Pancreas (tissue), 10 donors: Measurements from ENCODE around the gene NWD2. TPM values are rescaled to one million over a fixed set of nuclear protein-coding genes. Genes with fewer than 3 reads are reported as not detected.

Experiments used
- ATAC-seq, 4 donors: fragments of 200-7000 bp; cut with Tn5 transposase; one replicate each; pipeline versions ENCODE4 v1.8.0 to v1.9.1; 2020; ENCODE audit warnings: mild to moderate bottlenecking in 4 of 4, moderate library complexity in 4 of 4
- DNase-seq, 6 donors: peaks; one replicate each; pipeline ENCODE4 v3.0.0-alpha.2; 2020
- FAIRE-seq: peaks from 2 replicates; lab custom pipeline; 2012; peaks lifted over from hg19 to GRCh38; lab: Jason Lieb, UNC
- H3K27ac ChIP-seq, 4 donors: fragments of 200-600 bp; sonication (generic); 1 replicate in 3 of 4; 2 replicates in 1 of 4; pipeline versions ENCODE4 v1.5.0 to v1.8.0; 2020
- H3K27me3 ChIP-seq, 4 donors: fragments of 200-600 bp; one replicate each; pipeline ENCODE4 v1.8.0; 2021
- H3K36me3 ChIP-seq, 3 donors: fragments of 200-600 bp; sonication (generic) in 1 of 3; one replicate each; pipeline versions ENCODE4 v1.5.0 to v1.8.0; 2020 to 2021
- H3K4me1 ChIP-seq, 3 donors: fragments of 200-600 bp; one replicate each; pipeline ENCODE4 v1.8.0; 2021
- H3K4me3 ChIP-seq, 4 donors: fragments of 200-600 bp; sonication (generic) in 2 of 4; one replicate each; pipeline versions ENCODE4 v1.5.0 to v1.8.0; 2020 to 2021
- H3K9me3 ChIP-seq, 4 donors: fragments of 200-600 bp; one replicate each; pipeline ENCODE4 v1.8.0; 2021
- CTCF ChIP-seq, 4 donors: fragments of 200-600 bp; sonication (generic) in 3 of 4; IDR thresholded peaks; one replicate each; pipeline versions ENCODE4 v1.5.0 to v1.8.0; 2021; ENCODE audit warnings: antibody characterized with exemption in 4 of 4
- WGBS, 2 donors: extraction: QIAGEN DNeasy Blood & Tissue Kit; methylation state at CpG; one replicate each; pipeline ENCODE4 v1.1.7; 2013; 5-methylcytosine and 5-hydroxymethylcytosine counted together
- intact Hi-C, 3 donors: fragments of 100-400 bp; cut with DNase I; formaldehyde crosslinking; loops; one replicate each; pipeline versions ENCODE4 v1.11.1 to v1.14.2; 2022
- polyA plus RNA-seq, 2 donors: library from polyadenylated mRNA; stranded (reverse); fragments of 200-250 nt; gene quantifications; one replicate each; pipeline ENCODE4 v1.2.3, GENCODE V29; 2013
- total RNA-seq, 6 donors: library from RNA; stranded (reverse); fragmentation: NEBNext Ultra II Directional in 4 of 6; extraction: Animal tissue kit (Norgen Biotek cat#: 25700) in 4 of 6; gene quantifications; one replicate each; pipeline versions ENCODE4 v1.2.1 to v1.2.4, GENCODE V29; 2021 to 2023
- donor health status: healthy with polysubstance abuse.
- donor health status: DM: no; HTN: no; CAD: no; lungs with moderate emphysema.
- donor health status: DM: no; HTN: no; CAD: no.
- donor health status: control.
- donor health status: control.
- donor health status: Bipolar disorder and iron deficiency.
- donor health status: DM: yes; HTN: yes; CAD: no.
- donor health status: DM: no; HTN: no; CAD: no.
- donor health status: DM: no; HTN: no; CAD: no.
- donor health status: DM: yes; HTN: yes; CAD: no.

The NWD2 gene
- total and polyA plus RNA-seq, 8 donors, result under 0.01 to 0.22 (median 0.09) TPM; not detected in 1

- TF ChIP-seq CTCF (IDR thresholded peaks at IDR 0.05), result no peak
- Histone ChIP-seq H3K9me3 (no peaks in the 10 kb centered on the region), H3K36me3 (no peaks in the 10 kb centered on the region), H3K27me3 (no peaks in the 10 kb centered on the region), H3K4me3 (no peak overlapping the region), H3K4me1 (peaks cover 0 to 3% (median 0%) of the 10 kb centered on the region in 3 donors), H3K27ac (no peak overlapping the region)
- WGBS, 2 donors, result 55% methylated on average over 4 of the region's 4 CpGs
- DNase-seq (no peak), ATAC-seq (no peak), FAIRE-seq (no peak)
- intact Hi-C loops, result loop anchor here in 1 of 3 donors (10.0 kb wide), 1 partner anchor 974 kb away; no protein-coding TSS in a partner anchor
Observed at GRCh38 chr4:37388681-37389365, 144.3 kb downstream of the NWD2 start.

GRCh38 chr4:37389366-37389765, 144.8 kb downstream of the NWD2 start:
- 76 to 78% methylated on average over 7 of the region's 7 CpGs for WGBS, 2 donors
- no peak for DNase-seq
- Histone ChIP-seq H3K4me3 (no peak overlapping the region), H3K36me3 (no peaks in the 10 kb centered on the region), H3K27ac (no peak overlapping the region), H3K27me3 (no peaks in the 10 kb centered on the region), H3K9me3 (no peaks in the 10 kb centered on the region), H3K4me1 (peaks cover 0 to 3% (median 0%) of the 10 kb centered on the region in 3 donors)
- no peak for FAIRE-seq
- intact Hi-C loops, result loop anchor here in 1 of 3 donors (10.0 kb wide), 1 partner anchor 975 kb away; no protein-coding TSS in a partner anchor
- no peak for ATAC-seq
- TF ChIP-seq CTCF (IDR thresholded peaks at IDR 0.05), result no peak

GRCh38 chr4:37389967-37390580, 145.5 kb downstream of the NWD2 start:
- intact Hi-C loops, result loop anchor here in 1 of 3 donors (10.0 kb wide), 1 partner anchor 975 kb away; no protein-coding TSS in a partner anchor
- FAIRE-seq (peak; percentile 89), DNase-seq (peak in 2 of 6 donors; percentile 6 to 32), ATAC-seq (peak; percentile 72 to 87 (median 84))
- TF ChIP-seq CTCF (IDR thresholded peaks at IDR 0.05), result peak; percentile 45 to 75 (median 68)
- no peak overlapping the region for H3K27ac ChIP-seq
- no peaks in the 10 kb centered on the region for H3K36me3 ChIP-seq
- H3K4me1 ChIP-seq, result peaks cover 0 to 3% (median 0%) of the 10 kb centered on the region in 3 donors
- no peaks in the 10 kb centered on the region for H3K9me3 ChIP-seq
- no peak overlapping the region for H3K4me3 ChIP-seq
- no peaks in the 10 kb centered on the region for H3K27me3 ChIP-seq
- WGBS, 2 donors, result 26 to 29% methylated on average over 7 of the region's 7 CpGs

- TF ChIP-seq CTCF (IDR thresholded peaks at IDR 0.05), result no peak
- H3K9me3 ChIP-seq, result no peaks in the 10 kb centered on the region
- H3K4me3 ChIP-seq, result no peak overlapping the region
- FAIRE-seq, result no peak
- H3K4me1 ChIP-seq, result peaks cover 0 to 3% (median 0%) of the 10 kb centered on the region in 3 donors
- peak in 3 of 4 donors; percentile 59 to 70 (median 69) for ATAC-seq
- 57% methylated on average over 9 of the region's 9 CpGs for WGBS, 2 donors
- H3K36me3 ChIP-seq, result no peaks in the 10 kb centered on the region
- peak in 3 of 6 donors; percentile 14 to 47 (median 41) for DNase-seq
- H3K27me3 ChIP-seq, result no peaks in the 10 kb centered on the region
- intact Hi-C loops, result no loop called here
- H3K27ac ChIP-seq, result no peak overlapping the region
Observed at GRCh38 chr4:37392521-37393255, 148.1 kb downstream of the NWD2 start.
